NT2/D1 (cell line): ENCODE results near the gene INTS1.

ENCODE experiments used
- DNase-seq: peaks from one replicate; pipeline ENCODE4 v3.0.0-alpha.2; 2011; ENCODE audit warnings: low read depth, low spot score
- H3K27me3 ChIP-seq: 2 replicates; pipeline ENCODE4 v1.6.0; 2011; ENCODE audit warnings: mild to moderate bottlenecking; ENCODE audit not compliant: insufficient read length, insufficient read depth
- H3K36me3 ChIP-seq: 2 replicates; pipeline ENCODE4 v1.6.1; 2011; ENCODE audit warnings: mild to moderate bottlenecking, low read length, mixed read lengths; ENCODE audit not compliant: insufficient read depth, insufficient read length
- H3K4me1 ChIP-seq: 2 replicates; pipeline ENCODE4 v1.5.1; 2011; ENCODE audit not compliant: insufficient read depth, insufficient read length
- H3K4me3 ChIP-seq: 2 replicates; pipeline ENCODE4 v1.5.1; 2011; ENCODE audit warnings: low read depth; ENCODE audit not compliant: insufficient read length
- H3K9ac ChIP-seq: 2 replicates; pipeline ENCODE4 v1.6.0; 2011; ENCODE audit warnings: low read depth; ENCODE audit not compliant: insufficient read length
- H3K9me3 ChIP-seq: 2 replicates; pipeline ENCODE4 v1.5.1; 2011; ENCODE audit warnings: mild to moderate bottlenecking, low read length; ENCODE audit not compliant: insufficient read depth
- SUZ12 ChIP-seq: IDR thresholded peaks from 2 replicates; pipeline ENCODE4 v1.6.1; 2011; ENCODE audit not compliant: insufficient read length, insufficient read depth; ENCODE audit errors: extremely low read depth
- YY1 ChIP-seq: IDR thresholded peaks from 2 replicates; pipeline ENCODE4 v1.6.1; 2011; ENCODE audit not compliant: insufficient read length, insufficient read depth
- ZNF274 ChIP-seq: IDR thresholded peaks from 2 replicates; pipeline ENCODE4 v1.6.1; 2011; ENCODE audit warnings: mild to moderate bottlenecking, low read depth, low read length

INTS1 gene

DNA sequence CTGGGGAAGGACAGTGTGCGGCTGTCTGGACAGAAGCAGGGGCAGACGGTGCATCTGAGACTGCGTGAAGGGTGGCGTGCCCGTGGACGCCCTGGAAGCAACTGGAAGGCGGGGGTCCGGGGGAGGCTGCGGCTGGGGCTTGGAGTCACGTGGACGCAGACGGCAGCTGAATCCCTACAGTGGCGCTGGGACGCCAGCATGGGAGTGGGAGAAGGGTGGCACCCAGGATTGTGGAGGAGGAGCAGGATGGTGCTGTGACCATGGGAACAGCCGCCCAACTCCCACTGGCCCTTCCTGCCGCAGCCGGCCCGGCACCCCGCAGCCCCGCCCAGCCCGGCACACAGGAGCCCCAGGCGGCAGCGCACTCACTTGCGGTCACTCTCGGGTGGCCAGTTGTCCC is 9.7 kb downstream of the INTS1 start:
- Histone ChIP-seq H3K9ac (no peak overlapping the region), H3K4me1 (no peaks in the 10 kb centered on the region), H3K4me3 (no peak overlapping the region), H3K27me3 (no peaks in the 10 kb centered on the region), H3K9me3 (no peaks in the 10 kb centered on the region), H3K36me3 (peaks cover 95% of the 10 kb centered on the region)
- DNase-seq, result no peak
- TF ChIP-seq ZNF274, result no peak
- TF ChIP-seq SUZ12, result no peak
- no peak for TF ChIP-seq YY1

- DNase-seq, result no peak
- TF ChIP-seq ZNF274 (no peak), SUZ12 (no peak), YY1 (no peak)
- Histone ChIP-seq H3K36me3 (peaks cover 98% of the 10 kb centered on the region), H3K9me3 (no peaks in the 10 kb centered on the region), H3K9ac (no peak overlapping the region), H3K27me3 (no peaks in the 10 kb centered on the region), H3K4me1 (no peaks in the 10 kb centered on the region), H3K4me3 (no peak overlapping the region)
These were observed 10.6 kb downstream of the INTS1 start for GRCh38 chr7:1493571-1493970.

GRCh38 chr7:1493129-1493528 is 11.1 kb downstream of the INTS1 start:
- Histone ChIP-seq H3K9ac (no peak overlapping the region), H3K36me3 (peaks cover 99% of the 10 kb centered on the region), H3K4me3 (no peak overlapping the region), H3K4me1 (no peaks in the 10 kb centered on the region), H3K9me3 (no peaks in the 10 kb centered on the region), H3K27me3 (no peaks in the 10 kb centered on the region)
- TF ChIP-seq YY1 (no peak), SUZ12 (no peak), ZNF274 (no peak)
- DNase-seq, result no peak

- Histone ChIP-seq H3K9ac (no peak overlapping the region), H3K4me1 (no peaks in the 10 kb centered on the region), H3K9me3 (no peaks in the 10 kb centered on the region), H3K27me3 (no peaks in the 10 kb centered on the region), H3K36me3 (peaks cover 99% of the 10 kb centered on the region), H3K4me3 (no peak overlapping the region)
- DNase-seq, result no peak
- no peak for TF ChIP-seq YY1
These were observed 11.5 kb downstream of the INTS1 start for GRCh38 chr7:1492640-1493039.

GRCh38 chr7:1492221-1492620 is 12.0 kb downstream of the INTS1 start:
- Histone ChIP-seq H3K9ac (no peak overlapping the region), H3K36me3 (peaks cover 99% of the 10 kb centered on the region), H3K4me3 (no peak overlapping the region), H3K27me3 (no peaks in the 10 kb centered on the region), H3K9me3 (no peaks in the 10 kb centered on the region), H3K4me1 (no peaks in the 10 kb centered on the region)
- no peak for DNase-seq
- TF ChIP-seq YY1 (no peak), SUZ12 (no peak), ZNF274 (no peak)

DNA sequence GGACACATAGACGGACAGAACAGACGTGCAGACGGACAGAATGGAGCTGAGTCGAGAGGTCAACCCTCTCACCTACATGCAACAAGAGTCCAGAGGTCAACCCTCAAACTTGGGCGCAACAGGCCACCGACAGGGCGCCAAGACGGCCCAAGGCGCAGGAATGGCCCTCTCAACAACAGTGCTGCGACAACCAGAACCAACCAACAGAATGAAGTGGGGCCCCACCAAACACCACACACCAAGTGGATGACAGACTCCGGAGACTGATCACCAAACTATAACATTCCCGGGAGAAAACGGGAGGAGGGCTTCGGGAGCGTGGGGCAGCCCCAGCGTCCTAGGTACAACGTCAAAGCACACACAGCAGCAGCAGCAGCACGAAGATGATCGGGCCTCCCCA is 13.4 kb downstream of the INTS1 start:
- Histone ChIP-seq H3K4me1 (no peaks in the 10 kb centered on the region), H3K36me3 (peaks cover 96% of the 10 kb centered on the region), H3K4me3 (no peak overlapping the region), H3K9me3 (no peaks in the 10 kb centered on the region), H3K27me3 (no peaks in the 10 kb centered on the region), H3K9ac (no peak overlapping the region)
- no peak for TF ChIP-seq YY1
- DNase-seq, result no peak

- Histone ChIP-seq H3K9ac (no peak overlapping the region), H3K4me3 (no peak overlapping the region), H3K36me3 (peaks cover 94% of the 10 kb centered on the region), H3K4me1 (no peaks in the 10 kb centered on the region), H3K27me3 (no peaks in the 10 kb centered on the region), H3K9me3 (no peaks in the 10 kb centered on the region)
- no peak for DNase-seq
- TF ChIP-seq SUZ12, result no peak
These were observed 14.9 kb downstream of the INTS1 start for GRCh38 chr7:1489336-1489735.

DNA sequence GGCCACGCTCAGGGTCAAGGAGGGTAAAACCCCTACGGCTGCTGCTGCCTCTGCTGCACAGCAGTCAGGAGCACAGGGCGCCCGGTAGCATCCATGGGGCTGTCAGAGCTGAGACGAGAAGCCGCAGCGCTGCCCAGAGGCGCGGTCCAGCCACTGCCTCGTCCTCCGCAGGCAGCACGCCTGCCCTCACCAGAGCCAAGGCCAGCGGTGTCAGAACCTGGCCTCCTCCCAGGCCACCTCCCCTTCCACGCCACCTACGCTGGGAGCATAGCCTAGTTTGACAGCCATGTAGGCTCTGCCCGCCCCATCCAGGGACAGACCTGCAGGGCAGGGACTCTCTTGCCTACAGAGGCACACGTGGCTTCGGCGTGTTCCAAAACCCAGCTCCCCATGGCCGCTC is 16.2 kb downstream of the INTS1 start:
- TF ChIP-seq ZNF274, result no peak
- no peak for TF ChIP-seq YY1
- TF ChIP-seq SUZ12, result no peak
- no peak overlapping the region for H3K9ac ChIP-seq
- no peak overlapping the region for H3K4me3 ChIP-seq
- no peaks in the 10 kb centered on the region for H3K4me1 ChIP-seq
- H3K27me3 ChIP-seq, result no peaks in the 10 kb centered on the region
- H3K36me3 ChIP-seq, result peaks cover 94% of the 10 kb centered on the region
- H3K9me3 ChIP-seq, result no peaks in the 10 kb centered on the region
- no peak for DNase-seq
